Caco-2 (cell line): ENCODE measurements around the gene LRRC73. TPM values are rescaled to one million over a fixed set of nuclear protein-coding genes. Genes with fewer than 3 reads are reported as not detected.

Experiments used
- BruUV-seq: library from RNA; stranded (reverse); fragments of 400-500 nt; replicated peaks from 2 replicates; lab custom pipeline; 2021; lab: Mats Ljungman, UMichigan
- CTCF ChIA-PET: fragments of 300-600 bp; sonication (Branson Sonifier 250); formaldehyde crosslinking; loops from one replicate; lab custom pipeline; 2022; ENCODE audit warnings: antibody characterized with exemption; lab: Charles Lee
- POLR2A ChIA-PET: fragments of 300-600 bp; sonication (Branson Sonifier 250); formaldehyde crosslinking; loops from one replicate; lab custom pipeline; 2022; ENCODE audit warnings: antibody characterized with exemption; lab: Charles Lee
- DNase-seq, 2 experiments: peaks; one replicate each; pipeline versions ENCODE4 v3.0.0 to v3.0.0-alpha.2; 2020 to 2022
- H3K27me3 ChIP-seq: replicated peaks from 2 replicates; pipeline ENCODE4 v1.6.0; 2011; ENCODE audit warnings: low read length; ENCODE audit not compliant: control insufficient read depth, insufficient read depth
- H3K36me3 ChIP-seq: 2 replicates; pipeline ENCODE4 v1.5.1; 2011; ENCODE audit warnings: low read length; ENCODE audit not compliant: control insufficient read depth, insufficient read depth
- H3K4me1 ChIP-seq: fragments of 250-450 bp; sonication (Bioruptor Pico); 2 replicates; pipeline ENCODE4 v1.5.1; 2020; ENCODE audit warnings: mild to moderate bottlenecking
- H3K4me3 ChIP-seq: 2 replicates; pipeline ENCODE4 v1.5.1; 2011; ENCODE audit warnings: low read depth, mild to moderate bottlenecking, control low read depth, low read length
- H3K9me3 ChIP-seq: fragments of 250-450 bp; sonication (Bioruptor Pico); 2 replicates; pipeline ENCODE4 v1.5.1; 2020; ENCODE audit warnings: mild to moderate bottlenecking, moderate library complexity
- H3K27ac Mint-ChIP-seq: one replicate; pipeline ENCODE4 v1.8.0; 2022; ENCODE audit warnings: mixed read lengths; ENCODE audit not compliant: unreplicated experiment
- H3K27me3 Mint-ChIP-seq: one replicate; pipeline ENCODE4 v1.8.0; 2022; ENCODE audit warnings: mixed read lengths; ENCODE audit not compliant: insufficient read depth, unreplicated experiment
- H3K36me3 Mint-ChIP-seq: one replicate; pipeline ENCODE4 v1.8.0; 2022; ENCODE audit warnings: mild to moderate bottlenecking, mixed read lengths; ENCODE audit not compliant: insufficient read depth, unreplicated experiment
- H3K4me1 Mint-ChIP-seq: one replicate; pipeline ENCODE4 v1.8.0; 2022; ENCODE audit warnings: low read depth, mixed read lengths; ENCODE audit not compliant: unreplicated experiment
- H3K4me3 Mint-ChIP-seq: one replicate; pipeline ENCODE4 v1.8.0; 2022; ENCODE audit warnings: mild to moderate bottlenecking, moderate library complexity, mixed read lengths; ENCODE audit not compliant: unreplicated experiment
- H3K9me3 Mint-ChIP-seq: one replicate; pipeline ENCODE4 v1.8.0; 2022; ENCODE audit warnings: mixed read lengths; ENCODE audit not compliant: unreplicated experiment
- CTCF ChIP-seq, 2 experiments: fragments of 200-600 bp in 1 of 2; IDR thresholded peaks; 1 replicate in 1 of 2; 2 replicates in 1 of 2; pipeline versions ENCODE4 v1.5.1 to v1.8.0; 2011 to 2022; ENCODE audit warnings: antibody characterized with exemption in 1 of 2, control low read depth in 1 of 2, inconsistent platforms in 1 of 2, low read depth in 1 of 2, low read length in 1 of 2, mild to moderate bottlenecking in 1 of 2, moderate library complexity in 1 of 2; ENCODE audit not compliant: insufficient read depth in 1 of 2, severe bottlenecking in 1 of 2, unreplicated experiment in 1 of 2
- intact Hi-C: fragments of 100-400 bp; cut with micrococcal nuclease; formaldehyde crosslinking; loops from one replicate; pipeline ENCODE4 v1.10.0; 2022; ENCODE audit not compliant: unreplicated experiment
- total RNA-seq: library from RNA; stranded (reverse); gene quantifications from 2 replicates; pipeline ENCODE4 v1.2.3, GENCODE V29; 2022

LRRC73 gene
- total RNA-seq, 1 experiment from 2014 or later: 0.14 TPM

GRCh38 chr6:43492673-43493072 is 17.5 kb downstream of the LRRC73 start:
- H3K27me3 Mint-ChIP-seq: no peaks in the 10 kb centered on the region
- peaks cover 2% of the 10 kb centered on the region for H3K36me3 Mint-ChIP-seq
- no peaks in the 10 kb centered on the region for H3K9me3 ChIP-seq
- no peak overlapping the region for H3K27ac Mint-ChIP-seq
- POLR2A ChIA-PET: no interaction called here
- intact Hi-C loops: no loop called here
- no peaks in the 10 kb centered on the region for H3K36me3 ChIP-seq
- CTCF ChIA-PET: interaction anchor here (0.6 kb wide), 2 partner anchors 35 to 102 kb away, joined by 3 to 6 read pairs; no protein-coding TSS in a partner anchor
- no peak overlapping the region for H3K4me3 ChIP-seq
- DNase-seq: no peak
- H3K4me3 Mint-ChIP-seq: no peak overlapping the region
- no peaks in the 10 kb centered on the region for H3K27me3 ChIP-seq
- BruUV-seq: no TSS peak
- H3K9me3 Mint-ChIP-seq: no peaks in the 10 kb centered on the region
- TF ChIP-seq CTCF (IDR thresholded peaks at IDR 0.05; ENCODE audit: insufficient read depth in 1 of 2, low read depth in 1 of 2, low read length in 1 of 2, severe bottlenecking in 1 of 2, unreplicated experiment in 1 of 2): no peak
- H3K4me1 ChIP-seq: peaks cover 37% of the 10 kb centered on the region
- H3K4me1 Mint-ChIP-seq: peaks cover 20% of the 10 kb centered on the region

GRCh38 chr6:43491750-43492661 is 18.1 kb downstream of the LRRC73 start:
- BruUV-seq: no TSS peak
- peaks cover 20% of the 10 kb centered on the region for H3K4me1 Mint-ChIP-seq
- no peak overlapping the region for H3K4me3 Mint-ChIP-seq
- TF ChIP-seq CTCF (IDR thresholded peaks at IDR 0.05; ENCODE audit: insufficient read depth in 1 of 2, low read depth in 1 of 2, low read length in 1 of 2, severe bottlenecking in 1 of 2, unreplicated experiment in 1 of 2): no peak
- ChIA-PET CTCF (interaction anchor here (0.9 kb wide), 1 partner anchor 35 kb away, joined by 3 read pairs; no protein-coding TSS in a partner anchor), POLR2A (no interaction called here)
- DNase-seq: no peak
- no peaks in the 10 kb centered on the region for H3K27me3 Mint-ChIP-seq
- Histone ChIP-seq H3K4me1 (peaks cover 37% of the 10 kb centered on the region), H3K36me3 (no peaks in the 10 kb centered on the region), H3K27me3 (no peaks in the 10 kb centered on the region), H3K9me3 (no peaks in the 10 kb centered on the region), H3K4me3 (no peak overlapping the region)
- H3K36me3 Mint-ChIP-seq: no peaks in the 10 kb centered on the region
- intact Hi-C loops: no loop called here
- no peak overlapping the region for H3K27ac Mint-ChIP-seq
- no peaks in the 10 kb centered on the region for H3K9me3 Mint-ChIP-seq

GRCh38 chr6:43490523-43490939 is 19.6 kb downstream of the LRRC73 start:
- intact Hi-C loops: no loop called here
- Mint-ChIP-seq H3K36me3 (peaks cover 5% of the 10 kb centered on the region), H3K27me3 (no peaks in the 10 kb centered on the region), H3K9me3 (no peaks in the 10 kb centered on the region), H3K4me3 (no peak overlapping the region), H3K4me1 (peaks cover 11% of the 10 kb centered on the region), H3K27ac (no peak overlapping the region)
- Histone ChIP-seq H3K36me3 (no peaks in the 10 kb centered on the region), H3K4me1 (peaks cover 22% of the 10 kb centered on the region), H3K9me3 (no peaks in the 10 kb centered on the region), H3K27me3 (no peaks in the 10 kb centered on the region), H3K4me3 (no peak overlapping the region)
- no peak for TF ChIP-seq CTCF (IDR thresholded peaks at IDR 0.05; ENCODE audit: insufficient read depth in 1 of 2, low read depth in 1 of 2, low read length in 1 of 2, severe bottlenecking in 1 of 2, unreplicated experiment in 1 of 2)
- ChIA-PET CTCF (interaction anchor here (0.9 to 1.2 kb wide), 2 partner anchors 33 to 47 kb away, joined by 3 read pairs; no protein-coding TSS in a partner anchor), POLR2A (no interaction called here)
- BruUV-seq: no TSS peak
- no peak for DNase-seq
